NCI-H2029 treated with DMSO at 0.1 percent for 48 hours (cell line): Measurements from ENCODE around the gene RAMACL.

Experiments used
- DNase-seq: peaks from one replicate; lab custom pipeline; 2025; lab: John Stamatoyannopoulos, UW

RAMACL gene

DNA sequence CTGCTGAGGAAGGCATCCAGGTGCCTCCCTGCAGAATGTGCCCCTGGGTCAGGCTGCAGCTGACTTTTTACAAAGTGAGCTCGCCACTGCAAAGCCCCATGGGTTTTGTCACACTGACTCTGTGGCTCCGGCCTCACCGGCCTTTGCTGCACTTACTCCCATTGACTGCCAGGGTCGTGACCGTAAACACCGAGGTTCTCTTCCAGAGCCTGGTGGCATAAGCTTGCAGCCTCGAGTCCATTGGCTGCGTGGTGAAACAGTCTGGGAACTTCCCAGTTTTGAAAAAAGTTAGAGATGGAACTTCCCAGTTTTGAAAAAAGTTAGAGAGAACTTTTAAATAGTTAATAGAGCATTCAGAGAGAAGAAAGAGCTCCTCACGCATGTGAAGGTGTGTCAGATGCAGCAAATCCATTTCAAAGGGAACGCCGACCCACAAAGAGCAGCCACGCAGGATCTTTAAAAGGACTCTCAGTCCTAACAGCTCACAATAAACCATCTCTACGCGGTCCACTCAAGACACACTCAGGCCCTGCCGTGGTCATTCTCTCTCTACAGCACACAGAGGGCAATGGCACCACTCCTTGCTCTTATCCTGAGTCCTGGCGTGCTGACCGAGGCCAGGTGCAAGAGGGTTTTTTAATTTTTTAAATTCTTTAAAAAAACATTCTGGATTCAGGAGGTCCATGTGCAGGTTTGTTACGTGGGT is 12.8 kb downstream of the RAMACL start:
- no peak for DNase-seq

DNA sequence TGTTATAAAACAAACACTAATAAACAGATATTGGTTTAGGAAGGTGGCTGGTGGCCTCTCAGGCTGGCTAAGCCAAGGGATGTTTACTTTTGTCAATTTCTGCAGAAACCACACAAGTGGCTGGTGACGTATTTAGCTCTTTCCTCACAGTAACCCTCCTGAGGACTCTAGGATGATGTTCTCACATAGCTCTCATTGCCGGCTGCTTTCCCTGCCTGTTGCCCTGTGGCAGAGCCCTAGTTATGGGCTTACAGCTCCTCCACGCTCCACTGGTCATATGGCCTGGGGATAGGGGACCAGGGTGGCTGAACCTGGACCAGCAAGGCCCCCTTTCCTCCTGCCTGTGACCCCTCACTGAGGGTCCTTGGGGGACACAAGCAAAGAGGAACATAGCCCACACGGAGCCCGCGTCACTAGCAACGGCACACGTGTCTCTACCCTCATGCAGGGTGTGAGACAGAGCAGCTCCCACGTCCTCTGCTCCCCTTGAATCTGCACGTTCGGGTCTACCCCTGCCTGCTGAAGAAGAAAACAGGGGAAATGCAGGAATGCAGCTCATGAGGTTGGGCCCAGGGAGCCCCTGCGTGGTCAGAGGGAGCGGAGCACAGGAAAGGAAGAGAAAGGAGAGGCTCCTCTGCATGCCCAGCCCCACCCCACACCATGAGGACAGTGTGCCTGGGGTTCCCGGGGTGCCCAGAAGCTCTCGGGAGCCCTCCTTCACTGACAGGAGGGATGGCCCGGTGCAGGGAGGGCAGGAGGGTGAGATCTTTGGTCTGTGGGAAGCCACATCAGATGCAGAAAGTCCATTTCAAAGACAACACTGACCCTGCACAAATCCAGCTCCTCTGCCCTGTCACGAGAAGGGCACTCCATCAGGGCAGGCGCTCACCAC is 13.9 kb downstream of the RAMACL start:
- DNase-seq, result peak; percentile 78

DNA sequence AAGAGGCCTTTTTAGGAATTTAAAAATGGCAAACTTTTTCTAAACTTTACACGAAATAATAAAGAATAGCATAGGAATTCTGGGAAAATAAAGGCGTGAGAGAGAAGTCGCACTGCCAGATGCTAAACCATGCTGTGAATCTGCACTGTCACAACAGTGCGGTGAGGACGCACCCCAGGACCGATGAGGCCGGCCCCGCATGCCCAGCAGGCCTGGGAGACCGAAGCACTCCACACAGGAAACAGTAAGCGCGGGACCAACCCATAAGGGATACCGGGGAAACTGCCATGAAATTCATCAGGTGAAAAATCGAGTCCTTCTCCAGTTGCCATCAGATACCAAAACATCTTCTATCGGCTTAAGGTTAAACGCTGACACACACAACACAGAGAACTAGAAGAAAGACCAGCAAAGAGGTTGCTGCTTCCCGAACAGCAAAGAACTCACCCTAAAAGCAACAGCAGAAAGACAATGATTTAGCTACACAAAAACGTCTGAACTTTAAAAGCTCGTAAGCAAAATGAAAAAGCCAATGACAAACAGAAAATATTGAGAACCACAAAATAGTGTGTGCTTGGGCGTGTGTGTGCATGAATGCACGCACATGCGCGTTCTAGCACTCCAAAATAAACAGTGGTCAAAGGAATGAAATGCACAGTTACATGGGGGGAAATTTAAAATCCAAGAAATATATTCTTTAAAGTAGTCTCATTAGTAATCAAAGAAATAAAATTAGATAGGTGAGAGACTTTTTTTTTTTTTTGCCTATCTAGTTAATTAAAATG is 15.4 kb downstream of the RAMACL start:
- DNase-seq, result no peak

DNA sequence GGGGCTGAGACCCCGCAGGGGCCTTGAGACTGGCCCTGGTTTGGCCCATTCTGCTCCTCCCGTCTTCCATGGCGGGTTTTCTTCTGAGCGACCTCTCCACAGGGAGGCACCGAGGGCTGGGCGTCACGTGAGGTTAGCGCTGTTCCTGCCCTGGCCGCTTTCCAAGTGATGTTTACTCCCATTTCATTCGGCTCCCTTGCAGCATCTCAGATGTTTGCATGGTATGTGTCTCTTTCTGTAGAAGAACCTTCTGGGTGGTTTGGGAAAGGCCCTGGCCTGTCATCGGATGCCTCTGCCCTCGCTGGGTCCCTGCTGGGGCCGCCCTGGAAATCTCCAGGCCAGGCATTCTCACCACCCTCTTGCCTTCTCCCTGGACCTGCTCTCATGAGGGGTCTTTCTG is 17.3 kb downstream of the RAMACL start:
- no peak for DNase-seq

DNA sequence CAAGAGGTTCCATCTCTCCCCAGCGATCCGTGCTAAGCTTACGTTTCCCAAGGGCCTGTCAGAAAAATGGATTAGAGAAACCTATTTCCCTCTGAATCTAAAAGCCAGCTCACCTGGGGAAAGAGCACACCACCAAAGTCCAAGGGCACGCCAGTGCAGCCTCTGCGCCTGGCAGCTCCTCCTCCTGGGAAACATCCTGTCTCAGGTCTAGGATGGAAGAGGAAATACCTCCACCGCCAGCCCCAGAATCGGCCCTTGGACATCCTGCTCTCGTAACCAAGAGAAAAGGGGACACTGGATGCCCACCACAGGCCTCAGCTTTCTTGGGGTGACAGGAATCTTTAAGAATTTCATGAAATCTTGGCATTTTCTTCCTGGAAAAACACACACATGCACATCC is 18.7 kb downstream of the RAMACL start:
- no peak for DNase-seq

DNA sequence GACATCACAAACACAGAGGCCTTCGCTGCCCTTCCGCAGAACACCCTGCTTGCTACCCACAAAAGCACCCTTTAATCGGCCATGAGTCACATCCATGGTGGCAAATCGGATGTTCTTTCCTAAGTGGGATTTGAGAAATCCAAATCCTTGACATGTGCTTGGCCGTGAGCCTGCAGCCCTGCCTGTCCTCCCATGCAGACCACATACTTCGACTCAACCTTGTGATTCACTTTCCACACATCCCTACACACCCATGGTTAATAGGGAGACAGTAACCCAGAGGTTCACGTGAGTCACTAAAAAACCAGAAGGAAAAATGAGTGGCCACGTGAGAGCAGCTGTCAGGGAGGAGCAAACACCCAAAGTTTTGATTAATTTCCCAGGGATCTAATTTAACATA is 19.4 kb downstream of the RAMACL start:
- no peak for DNase-seq

DNA sequence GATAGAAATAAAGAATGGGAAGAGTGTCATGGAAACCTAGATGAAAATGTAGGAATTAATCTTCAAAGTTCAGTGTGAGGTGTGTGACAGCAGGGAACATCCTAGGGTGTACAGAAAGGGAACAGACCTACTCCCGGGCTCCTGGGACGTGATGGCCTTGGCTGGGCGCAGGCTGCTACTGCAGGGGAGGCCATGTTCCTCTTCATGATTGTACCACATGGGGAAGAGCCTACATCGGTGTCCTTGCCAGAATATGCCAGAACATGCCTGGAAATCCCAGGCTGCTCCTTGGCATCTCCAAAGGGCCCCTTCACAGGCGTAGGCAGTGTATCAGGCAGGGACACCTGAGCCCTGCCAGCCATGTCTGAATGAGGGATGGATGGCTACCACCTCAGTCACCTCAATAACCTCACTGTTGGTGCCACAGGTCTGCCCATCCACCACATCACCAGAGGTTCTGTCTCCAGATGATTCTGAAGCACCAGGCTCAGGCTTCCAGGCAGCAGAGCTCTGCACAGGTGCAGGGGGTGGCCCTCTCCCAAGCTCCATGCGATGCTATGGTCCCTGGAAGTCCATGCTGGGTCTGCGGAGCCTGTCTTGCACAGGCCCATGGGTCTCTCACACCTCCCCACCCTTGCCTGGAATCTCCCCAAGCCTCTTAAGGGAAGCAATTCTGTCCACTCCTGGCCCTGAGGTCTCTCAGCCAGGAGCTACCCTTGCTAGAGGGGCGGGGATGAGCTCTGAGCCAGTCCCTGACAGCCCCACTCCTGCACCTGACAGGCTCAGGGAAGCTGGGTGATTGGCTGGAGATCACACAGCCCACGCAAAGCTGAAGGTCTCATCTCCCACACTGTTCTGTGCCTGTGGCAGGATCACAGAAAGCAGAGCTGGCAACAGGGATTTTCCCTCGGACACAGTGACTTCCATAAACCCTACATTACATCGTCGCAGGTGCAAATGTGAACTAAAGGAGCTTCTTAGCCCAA is 20.2 kb downstream of the RAMACL start:
- no peak for DNase-seq

DNA sequence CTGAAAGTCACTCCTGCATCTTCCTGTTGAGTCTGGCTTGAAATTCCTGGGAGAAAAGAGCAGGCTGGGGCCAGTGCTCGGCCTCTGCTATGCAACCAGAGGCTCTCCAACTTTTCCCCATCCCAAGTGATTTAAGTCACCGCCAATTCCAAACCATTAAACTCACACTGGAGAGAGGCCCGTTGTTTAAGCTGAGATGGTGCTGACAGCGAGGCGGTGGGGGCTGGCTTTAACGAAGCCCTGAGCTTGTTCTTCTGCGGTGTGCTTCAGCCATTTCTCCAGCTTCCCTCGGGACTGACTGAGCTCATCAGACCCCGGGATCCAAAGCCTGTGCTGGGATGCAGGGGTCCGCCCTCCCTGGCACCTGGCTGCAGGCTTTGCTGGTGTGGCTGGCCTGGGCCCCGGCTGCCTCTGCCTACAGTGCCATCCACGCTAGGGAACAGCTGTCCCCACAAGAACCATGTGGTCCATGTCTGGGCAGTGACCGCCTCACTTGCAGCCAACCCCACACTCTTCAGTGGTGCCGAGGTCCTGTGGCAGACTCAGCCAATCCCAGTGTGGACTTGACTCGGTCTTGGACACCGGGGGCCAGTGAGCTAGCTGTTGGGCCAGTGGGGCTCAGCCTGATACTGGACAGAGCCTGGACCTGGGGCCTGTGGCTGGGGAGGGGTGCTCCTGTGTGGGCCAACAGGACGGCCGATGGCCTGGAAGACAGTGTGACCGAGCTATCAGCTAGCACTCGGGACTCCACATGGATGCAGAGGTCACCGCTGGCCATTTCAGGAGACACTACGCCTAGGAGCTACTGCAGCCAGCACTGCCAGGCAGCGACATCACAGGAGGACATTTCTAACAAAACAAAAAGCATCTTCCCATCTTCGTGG is 21.2 kb downstream of the RAMACL start:
- no peak for DNase-seq

DNA sequence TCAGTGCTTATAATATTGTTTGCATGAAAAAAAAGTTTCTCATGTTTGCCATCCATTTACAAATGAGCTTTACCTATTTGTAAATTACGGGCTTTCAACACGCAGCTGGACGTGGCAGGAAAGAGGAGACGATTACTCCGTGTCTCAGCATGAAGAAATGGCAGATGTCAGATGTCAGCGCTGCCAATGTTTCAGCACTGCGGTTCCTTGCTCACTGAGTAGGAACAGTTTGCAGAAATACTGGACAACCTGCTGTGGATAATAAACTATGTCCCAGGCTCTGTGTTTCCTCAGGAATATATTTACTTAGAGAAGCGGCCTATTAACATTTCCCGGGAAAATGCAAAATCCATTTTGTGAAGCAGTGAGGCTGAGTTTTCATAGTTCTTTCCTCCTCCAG is 22.7 kb downstream of the RAMACL start:
- no peak for DNase-seq

DNA sequence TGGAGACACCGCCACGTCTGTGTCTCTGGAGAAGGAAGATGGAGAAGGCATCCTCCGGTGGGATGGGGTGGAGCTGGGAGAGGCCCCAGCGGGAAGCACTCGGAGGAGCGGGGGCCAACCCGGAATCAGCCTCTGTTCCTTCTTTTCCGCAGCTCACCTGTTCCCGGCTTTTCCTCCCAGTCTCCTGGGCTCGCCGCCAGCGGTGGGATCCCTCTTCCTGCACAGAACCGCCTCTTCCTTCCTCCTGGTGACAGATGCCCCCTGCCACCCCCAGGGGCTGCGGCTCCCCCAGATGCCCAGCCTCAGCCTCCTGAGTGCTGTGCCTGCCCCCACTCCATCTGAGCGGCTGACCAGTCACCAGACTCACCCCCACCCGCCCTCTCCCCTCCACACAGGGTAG is 23.3 kb downstream of the RAMACL start:
- no peak for DNase-seq

DNA sequence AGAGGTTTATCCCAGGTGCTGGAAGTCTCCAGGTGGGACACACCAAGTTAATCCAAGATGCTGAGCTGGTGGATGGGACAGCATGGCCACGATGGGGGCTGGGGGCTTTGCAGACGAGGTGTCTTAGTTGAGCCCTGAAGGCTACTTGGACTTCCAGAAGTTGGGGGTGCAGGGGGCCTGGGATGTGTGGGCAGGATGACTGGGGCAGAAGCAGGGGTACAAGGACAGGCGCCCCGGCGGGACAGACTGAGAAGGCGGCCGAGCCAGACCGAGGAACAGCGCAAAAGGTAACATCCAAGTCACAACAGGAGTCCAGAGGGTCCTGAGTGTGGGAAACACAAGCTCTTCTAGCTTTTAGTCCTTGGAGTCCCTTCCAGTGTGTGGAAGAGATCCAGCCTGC is 23.8 kb downstream of the RAMACL start:
- DNase-seq, result no peak

DNA sequence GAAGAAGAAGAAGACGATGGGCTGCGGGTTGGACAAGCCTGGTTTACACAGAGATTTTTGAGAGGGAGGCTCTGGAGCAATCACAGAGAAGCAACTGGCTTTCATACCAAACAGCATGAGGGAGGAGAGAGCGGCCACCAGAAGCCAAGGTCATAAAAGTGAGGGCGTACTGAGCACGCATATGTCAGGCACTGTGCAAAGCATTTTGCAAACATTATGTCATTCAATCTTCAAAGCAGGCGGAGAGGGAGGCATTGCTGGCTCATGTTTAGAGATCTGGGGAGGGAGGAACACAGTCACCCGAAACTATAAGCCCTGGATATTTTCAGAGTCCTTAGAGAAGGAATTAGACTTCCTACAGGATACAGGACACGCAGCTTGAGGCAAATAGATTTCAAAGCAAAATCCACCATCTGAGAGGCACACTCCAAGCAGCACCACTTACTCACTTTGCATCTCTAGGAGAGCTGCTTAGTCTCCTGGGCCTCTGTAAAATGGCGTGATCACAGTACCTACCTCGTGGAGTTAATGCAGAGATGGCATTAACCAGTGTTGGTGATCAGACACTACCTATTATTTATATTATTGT is 24.6 kb downstream of the RAMACL start:
- no peak for DNase-seq

DNA sequence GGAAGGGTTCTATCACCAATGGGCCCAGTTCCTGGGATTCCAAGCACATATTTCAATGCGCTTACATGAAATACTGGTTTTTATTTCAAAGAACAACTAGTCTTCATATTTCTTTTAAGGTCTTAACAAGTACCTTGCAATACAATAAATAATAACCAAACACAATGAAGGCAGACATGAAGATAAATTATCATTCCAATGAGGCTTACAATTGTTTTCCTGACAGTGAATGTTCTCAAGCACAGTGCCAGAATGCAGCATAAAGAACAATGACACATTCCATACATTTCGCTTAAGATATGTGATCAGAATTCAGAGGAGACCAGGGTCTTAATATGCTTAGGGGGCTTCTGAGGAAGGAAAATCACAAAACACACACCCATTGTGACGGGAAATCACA is 26.3 kb downstream of the RAMACL start:
- DNase-seq, result no peak

DNA sequence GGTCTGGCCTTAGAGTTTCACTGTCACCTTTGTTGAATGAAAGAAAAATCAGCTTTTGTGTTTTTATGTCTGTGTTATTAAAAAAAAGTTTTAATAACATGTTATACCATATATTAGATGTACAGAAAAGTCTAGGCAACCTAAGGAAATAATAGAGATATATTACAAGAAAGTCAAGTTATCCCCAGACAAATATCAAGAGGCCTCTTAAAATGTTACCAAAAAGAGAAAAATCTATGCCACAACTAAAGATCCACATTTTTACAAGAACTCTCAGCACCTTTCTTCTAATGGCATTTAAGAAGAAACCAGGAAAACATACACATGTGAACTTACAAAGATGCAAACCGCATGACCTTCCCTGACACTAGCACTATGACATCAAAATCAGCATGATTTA is 26.8 kb downstream of the RAMACL start:
- DNase-seq, result no peak

DNA sequence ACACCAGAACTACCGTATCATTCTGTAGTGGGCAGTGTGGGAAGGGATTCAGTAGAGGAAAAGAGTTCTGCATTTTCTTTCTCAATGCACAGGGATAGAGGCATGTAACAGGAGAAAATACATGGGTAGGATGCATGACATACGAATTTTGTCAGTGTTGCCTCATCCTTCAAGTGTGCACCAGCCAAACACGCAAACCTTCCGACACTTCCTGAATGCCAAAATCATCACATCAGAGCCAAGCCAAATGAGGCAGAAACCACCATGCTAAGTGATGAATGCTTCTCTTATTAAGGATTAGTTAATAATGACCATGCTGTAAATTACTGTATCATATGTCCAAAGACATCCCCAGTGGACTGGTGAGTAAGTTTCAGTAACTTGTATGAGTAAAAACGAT is 27.3 kb downstream of the RAMACL start:
- DNase-seq, result no peak

DNA sequence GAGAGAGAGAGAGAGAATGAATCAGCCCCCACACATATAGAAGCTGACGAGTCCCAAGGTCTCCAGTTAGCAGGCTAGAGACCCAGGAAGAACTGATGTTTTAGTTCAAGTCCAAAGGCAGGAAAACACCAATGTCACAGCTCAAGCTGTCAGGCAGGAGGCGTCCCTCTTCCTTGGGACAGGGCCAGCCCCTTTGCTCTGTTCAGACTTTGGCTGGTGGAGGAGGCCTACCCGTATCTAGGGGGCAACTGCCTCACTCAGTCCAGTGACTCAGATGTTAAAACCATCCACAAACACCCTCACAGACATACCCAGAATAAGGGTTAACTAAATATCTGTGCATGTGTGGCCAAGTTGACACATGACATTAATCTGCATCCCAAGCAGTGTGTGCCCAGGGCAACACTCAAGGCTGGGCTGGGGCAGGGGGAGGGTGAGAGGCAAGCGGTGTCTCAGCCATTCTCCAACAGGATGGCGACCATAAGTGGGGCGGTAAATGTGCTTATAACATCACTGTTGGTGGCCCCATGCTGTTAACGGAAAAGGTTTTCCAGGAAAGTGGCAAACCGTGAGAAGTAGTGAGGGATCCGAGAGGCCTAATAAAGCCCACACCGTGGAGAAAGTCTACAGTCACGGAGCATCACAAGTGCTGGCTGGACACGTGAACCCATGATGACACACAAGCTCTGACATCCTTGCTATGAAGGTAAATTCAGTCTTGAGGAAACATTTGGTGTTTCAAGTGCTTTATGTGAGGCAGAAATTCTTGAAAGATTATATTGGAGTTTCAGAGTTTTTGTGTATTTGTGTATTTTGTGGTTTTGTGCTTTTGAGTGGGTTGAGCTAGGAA is 28.1 kb downstream of the RAMACL start:
- no peak for DNase-seq

DNA sequence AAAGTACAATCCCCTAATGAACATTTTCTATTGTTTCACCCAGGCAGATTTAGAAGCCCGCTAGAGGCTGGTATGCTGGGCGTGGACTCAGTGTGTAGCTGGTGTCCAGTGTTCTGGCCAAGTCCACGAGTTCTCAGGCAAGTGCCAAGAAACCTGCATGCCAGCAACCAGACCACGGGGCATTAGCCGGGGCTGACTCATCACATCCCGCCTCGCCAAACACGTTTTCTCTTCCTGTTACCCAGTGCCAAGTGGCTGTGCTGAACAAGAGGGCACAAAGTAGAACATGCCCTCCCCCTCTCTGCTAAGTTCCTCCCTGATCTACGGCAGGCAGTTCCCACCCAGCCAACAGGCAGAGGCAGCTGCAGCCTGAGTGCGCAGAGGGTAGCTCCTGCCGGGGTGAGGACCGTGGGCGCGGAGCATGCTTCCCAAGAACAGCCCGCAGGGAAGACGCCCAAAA is 29.6 kb downstream of the RAMACL start:
- peak; percentile 79 for DNase-seq

DNA sequence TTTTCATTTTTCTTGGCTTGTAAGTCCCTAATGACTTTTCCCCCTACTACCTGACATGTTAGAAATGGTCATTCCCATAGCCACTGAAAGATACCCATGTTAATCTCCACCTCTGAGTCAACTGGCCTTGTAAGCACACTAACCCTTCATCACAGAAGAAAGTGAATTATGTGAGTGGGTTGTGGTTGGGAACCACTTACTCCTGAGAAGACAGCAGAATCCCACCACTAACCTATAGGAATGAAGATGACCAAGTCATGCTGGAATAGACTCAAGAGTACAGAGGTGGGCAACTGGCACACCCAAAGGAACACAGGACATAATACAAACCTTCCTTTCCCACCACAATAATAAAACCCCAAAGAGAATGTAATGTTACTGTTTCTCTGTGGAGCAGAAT is 30.1 kb downstream of the RAMACL start:
- DNase-seq, result no peak

DNA sequence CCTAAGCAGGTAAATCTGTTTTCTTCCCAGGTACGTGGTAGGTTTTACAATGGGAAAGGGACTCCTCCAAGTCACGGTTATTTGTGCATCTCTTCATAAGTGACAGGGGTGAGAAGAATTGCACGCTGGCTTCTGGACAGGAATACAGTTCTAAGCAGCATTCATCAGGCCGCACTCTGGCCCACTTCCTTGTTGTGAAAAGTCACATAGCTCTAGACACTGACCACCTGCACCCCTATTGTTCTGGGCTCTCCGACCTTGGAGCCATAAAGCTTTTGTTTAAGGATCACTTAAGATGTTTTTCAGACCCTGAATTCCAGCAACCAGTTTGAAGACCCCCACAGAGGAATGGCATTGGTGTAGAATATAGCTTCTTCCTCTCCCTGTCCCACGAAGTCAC is 31.4 kb downstream of the RAMACL start:
- no peak for DNase-seq
